ENCODE data around the gene ZNF771. TPM values are rescaled to one million over a fixed set of nuclear protein-coding genes. Genes with fewer than 3 reads are reported as not detected.
"Not testable (repeated sequence)": the region's sequence is repeated elsewhere in the genome, so short reads cannot be mapped to it uniquely, and the experiment has no call there.

ZNF771 gene
- total RNA-seq, 8 experiments from 2014 or later: 1.6 to 6.9 (median 3.7) TPM

DNA sequence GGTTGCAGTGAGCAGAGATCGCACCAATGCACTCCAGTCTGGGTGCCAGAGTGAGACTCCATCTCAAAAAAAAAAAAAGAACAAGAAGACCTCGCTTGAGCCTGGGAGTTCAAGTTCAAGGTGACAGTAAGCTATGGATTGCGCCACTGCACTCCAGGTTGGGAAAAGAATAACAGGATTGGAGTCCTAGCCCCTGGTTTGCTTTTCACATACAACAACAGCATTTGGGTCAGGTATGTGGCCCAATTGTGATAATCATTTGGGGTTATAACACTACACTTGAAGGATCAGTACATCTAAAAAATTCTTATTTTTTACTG lies 41.7 kb downstream of the ZNF771 start:
- in situ Hi-C loops (cut with MboI; ENCODE audit: low pct_unique_long_range_greater_than_20kb in 2 of 9, low sequenced_read_pairs in 9 of 9, unreplicated experiment in 9 of 9): loop anchor here in 5 of 9 experiments (25.0 kb wide), 1 partner anchor 188 kb away; no protein-coding TSS in a partner anchor

GRCh38 chr16:30452709-30453580 lies 45.5 kb downstream of the ZNF771 start:
- H3K27ac ChIP-seq; ATAC-seq (replicated peaks in 6 of 8); H3K4me1 ChIP-seq (replicated peaks in 1 of 2); in situ Hi-C loops (cut with MboI; ENCODE audit: low pct_unique_long_range_greater_than_20kb in 2 of 9, low sequenced_read_pairs in 9 of 9, unreplicated experiment in 9 of 9); H3K4me3 ChIP-seq: not testable (repeated sequence)
- WGBS, 10 experiments: 21 to 77% (median 53%) methylated on average over 2 to 13 of the region's 20 CpGs; no CpG with 5 or more reads in 3 of the 10 experiments

More for the DNA sequence above, 41.7 kb downstream of the ZNF771 start:
- Histone ChIP-seq H3K27ac (no peak overlapping the region), H3K4me1 (replicated peaks in 1 of 2) (peaks cover 12 to 14% of the 10 kb centered on the region in 2 donors), H3K4me3 (no peak overlapping the region)
- 0 to 94% (median 75%) methylated on average over 1 to 3 of the region's 3 CpGs; no CpG with 5 or more reads in 3 of the 10 experiments for WGBS, 10 experiments
- ATAC-seq (replicated peaks in 6 of 8): no peak

- Histone ChIP-seq H3K4me3 (no peak overlapping the region), H3K4me1 (replicated peaks in 1 of 2) (no peaks in the 10 kb centered on the region), H3K27ac (no peak overlapping the region)
- WGBS, 10 experiments: 50 to 100% methylated on average over 1 of the region's 1 CpG; no CpG with 5 or more reads in 8 of the 10 experiments
- in situ Hi-C loops (cut with MboI; ENCODE audit: low pct_unique_long_range_greater_than_20kb in 2 of 9, low sequenced_read_pairs in 9 of 9, unreplicated experiment in 9 of 9): no loop called here
- no peak for ATAC-seq (replicated peaks in 6 of 8)
Measured at GRCh38 chr16:30456302-30456701, 48.9 kb downstream of the ZNF771 start.

DNA sequence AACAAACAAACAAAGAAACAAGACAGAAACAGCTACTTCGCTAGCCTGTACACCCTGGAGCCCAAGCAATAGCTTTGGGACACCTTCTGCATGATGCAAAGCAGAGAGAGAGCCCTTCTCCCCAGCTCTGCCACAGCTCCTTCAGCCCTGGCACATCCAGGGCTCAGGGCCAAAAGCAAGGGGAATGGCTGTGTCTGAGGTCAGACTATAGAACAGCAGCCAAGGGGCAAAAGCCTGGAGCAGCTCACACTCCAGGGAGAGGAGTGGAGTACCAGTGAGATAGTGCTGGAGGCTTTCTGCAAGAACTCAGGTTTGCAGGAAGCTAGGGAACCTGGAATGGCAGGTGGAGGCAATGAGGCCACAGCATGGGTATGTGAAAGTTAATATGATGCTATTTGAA lies 49.9 kb downstream of the ZNF771 start:
- no peak overlapping the region for H3K4me3 ChIP-seq
- no peak for ATAC-seq (replicated peaks in 6 of 8)
- H3K4me1 ChIP-seq (replicated peaks in 1 of 2): no peaks in the 10 kb centered on the region
- in situ Hi-C loops (cut with MboI; ENCODE audit: low pct_unique_long_range_greater_than_20kb in 2 of 9, low sequenced_read_pairs in 9 of 9, unreplicated experiment in 9 of 9): no loop called here
- H3K27ac ChIP-seq: no peak overlapping the region
- WGBS, 10 experiments: 80 to 83% methylated on average over 1 of the region's 1 CpG; no CpG with 5 or more reads in 8 of the 10 experiments

DNA sequence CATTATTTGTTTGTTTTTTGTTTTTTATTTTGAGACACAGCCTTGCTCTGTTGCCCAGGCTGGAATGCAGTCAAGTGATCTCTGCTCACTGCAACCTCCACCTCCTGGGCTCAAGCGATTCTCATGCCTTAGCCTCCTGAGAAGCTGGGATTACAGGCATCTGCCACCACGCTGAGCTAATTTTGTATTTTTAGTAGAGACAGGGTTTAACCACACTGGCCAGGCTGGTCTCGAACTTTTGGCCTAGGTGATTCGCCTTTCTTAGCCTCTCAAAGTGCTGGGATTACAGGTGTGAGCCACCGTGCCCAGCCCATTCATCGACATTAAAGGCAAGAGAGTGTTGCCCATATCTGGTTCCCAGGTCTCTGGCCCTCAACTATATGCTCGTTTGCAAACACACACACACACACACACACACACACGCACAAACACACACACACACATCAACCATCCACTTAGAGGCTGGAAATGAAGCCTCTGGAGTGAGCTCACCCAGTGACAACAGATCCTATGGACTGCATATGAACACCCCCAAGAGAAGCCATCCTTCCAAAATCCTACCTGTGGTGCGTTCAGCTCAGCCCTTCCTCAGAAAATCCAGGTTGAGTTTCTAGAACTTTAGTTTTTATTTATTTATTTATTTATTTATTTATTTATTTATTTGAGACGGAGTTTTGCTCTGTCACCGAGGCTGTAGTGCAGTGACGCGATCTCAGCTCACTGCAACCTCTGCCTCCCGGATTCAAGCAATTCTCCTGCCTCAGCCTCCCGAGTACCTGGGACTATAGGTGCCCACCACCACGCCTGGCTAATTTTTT lies 50.5 kb downstream of the ZNF771 start:
- WGBS, 10 experiments: 30 to 100% (median 80%) methylated on average over 2 to 8 of the region's 16 CpGs; no CpG with 5 or more reads in 2 of the 10 experiments
- in situ Hi-C loops (cut with MboI; ENCODE audit: low pct_unique_long_range_greater_than_20kb in 2 of 9, low sequenced_read_pairs in 9 of 9, unreplicated experiment in 9 of 9): no loop called here
- Histone ChIP-seq H3K27ac (no peak overlapping the region), H3K4me1 (replicated peaks in 1 of 2) (no peaks in the 10 kb centered on the region), H3K4me3 (no peak overlapping the region)
- ATAC-seq (replicated peaks in 6 of 8): no peak

DNA sequence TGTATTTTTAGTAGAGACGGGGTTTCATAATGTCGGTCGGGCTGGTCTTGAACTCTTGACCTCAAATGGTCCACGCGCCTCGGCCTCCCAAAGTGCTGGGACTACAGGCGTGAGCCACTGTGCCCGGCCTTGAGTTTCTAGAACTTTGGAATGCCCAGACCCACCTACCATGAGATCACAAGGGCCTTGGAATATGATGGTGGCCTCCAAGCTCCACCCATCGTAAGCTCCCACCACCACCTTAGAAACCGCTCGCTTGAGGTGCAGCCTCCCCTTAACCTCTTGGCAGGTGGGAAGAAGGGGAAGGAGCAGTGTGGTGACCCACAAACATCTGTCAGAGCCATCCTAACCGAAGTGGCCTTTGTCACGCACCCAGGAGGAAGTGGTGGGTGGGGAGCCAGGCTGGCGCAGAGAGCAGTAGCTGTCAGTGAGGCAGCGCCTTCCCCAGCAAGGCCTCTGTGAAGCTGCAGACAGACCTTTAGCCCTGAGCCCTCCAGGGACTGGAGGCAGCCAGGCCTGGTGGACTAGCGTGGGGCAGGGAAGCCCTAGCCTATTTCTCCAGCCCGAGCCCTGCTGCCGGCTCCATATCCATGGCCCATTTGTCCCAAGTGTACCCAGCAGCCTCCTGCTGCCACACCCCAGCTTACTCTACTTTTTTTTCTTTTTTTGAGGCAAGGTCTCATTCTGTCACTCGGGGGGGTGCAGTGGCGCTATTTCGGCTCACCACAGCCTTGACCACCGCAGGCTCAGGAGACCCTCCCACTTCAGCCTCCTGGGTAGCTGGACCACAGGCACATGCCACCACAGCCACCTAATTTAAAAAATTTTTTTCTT lies 51.4 kb downstream of the ZNF771 start:
- H3K4me1 ChIP-seq (replicated peaks in 1 of 2): no peaks in the 10 kb centered on the region
- no peak for ATAC-seq (replicated peaks in 6 of 8)
- in situ Hi-C loops (cut with MboI; ENCODE audit: low pct_unique_long_range_greater_than_20kb in 2 of 9, low sequenced_read_pairs in 9 of 9, unreplicated experiment in 9 of 9): no loop called here
- WGBS, 10 experiments: 60 to 100% (median 84%) methylated on average over 1 to 12 of the region's 22 CpGs; no CpG with 5 or more reads in 1 of the 10 experiments
- H3K27ac ChIP-seq: no peak overlapping the region
- H3K4me3 ChIP-seq: no peak overlapping the region

DNA sequence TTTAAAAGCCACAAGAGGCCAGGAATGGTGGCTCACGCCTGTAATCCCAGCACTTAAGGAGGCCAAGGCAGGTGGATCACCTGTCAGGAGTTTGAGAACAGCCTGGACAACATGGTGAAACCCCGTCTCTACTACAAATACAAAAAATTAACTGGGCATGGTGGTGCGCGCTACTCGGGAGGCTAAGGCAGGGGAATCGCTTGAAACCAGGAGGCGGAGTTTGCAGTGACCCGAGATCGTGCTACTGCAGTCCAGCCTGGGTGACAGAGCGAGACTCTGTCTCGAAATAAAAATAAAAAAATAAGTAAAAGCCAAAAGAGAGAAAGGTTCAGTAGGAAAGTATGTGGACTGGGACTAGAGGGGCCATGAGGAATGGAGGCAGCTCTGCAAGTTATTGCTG lies 52.0 kb downstream of the ZNF771 start:
- in situ Hi-C loops (cut with MboI; ENCODE audit: low pct_unique_long_range_greater_than_20kb in 2 of 9, low sequenced_read_pairs in 9 of 9, unreplicated experiment in 9 of 9): no loop called here

GRCh38 chr16:30461426-30461825 lies 54.0 kb downstream of the ZNF771 start:
- H3K27ac ChIP-seq; H3K4me3 ChIP-seq; ATAC-seq (replicated peaks in 6 of 8); H3K4me1 ChIP-seq (replicated peaks in 1 of 2); in situ Hi-C loops (cut with MboI; ENCODE audit: low pct_unique_long_range_greater_than_20kb in 2 of 9, low sequenced_read_pairs in 9 of 9, unreplicated experiment in 9 of 9): not testable (repeated sequence)
- WGBS, 10 experiments: 59 to 100% (median 77%) methylated on average over 1 to 5 of the region's 5 CpGs; no CpG with 5 or more reads in 2 of the 10 experiments

More for the DNA sequence above, 52.0 kb downstream of the ZNF771 start:
- H3K4me3 ChIP-seq: no peak overlapping the region
- no peak for ATAC-seq (replicated peaks in 6 of 8)
- WGBS, 10 experiments: 58 to 100% (median 83%) methylated on average over 1 to 11 of the region's 11 CpGs; no CpG with 5 or more reads in 2 of the 10 experiments
- H3K27ac ChIP-seq: no peak overlapping the region
- H3K4me1 ChIP-seq (replicated peaks in 1 of 2): no peaks in the 10 kb centered on the region

DNA sequence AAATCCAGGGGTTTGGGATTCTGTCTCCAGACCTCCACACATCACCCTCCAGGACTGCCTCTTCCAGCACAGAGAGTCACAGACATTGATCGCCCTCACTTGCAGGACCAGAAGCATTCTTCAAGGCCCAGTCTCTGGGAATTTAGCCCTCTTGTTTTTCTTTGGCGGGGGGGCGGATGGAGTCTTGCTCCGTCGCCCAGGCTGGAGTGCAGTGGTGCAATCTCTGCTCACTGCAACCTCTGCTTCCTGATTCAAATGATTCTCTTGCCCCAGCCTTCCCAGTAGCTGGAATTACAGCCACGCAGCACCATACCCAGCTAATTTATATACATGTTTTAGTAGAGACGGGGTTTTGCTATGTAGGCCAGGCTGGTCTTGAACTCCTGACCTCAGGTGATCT lies 56.7 kb downstream of the ZNF771 start:
- whole genome bisulfite sequencing, 10 experiments: 80 to 100% (median 86%) methylated on average over 1 to 7 of the region's 7 CpGs; no CpG with 5 or more reads in 5 of the 10 experiments
- H3K27ac ChIP-seq: no peak overlapping the region
- no peak for ATAC-seq (replicated peaks in 6 of 8)
- no peaks in the 10 kb centered on the region for H3K4me1 ChIP-seq (replicated peaks in 1 of 2)
- no peak overlapping the region for H3K4me3 ChIP-seq
- in situ Hi-C loops (cut with MboI; ENCODE audit: low pct_unique_long_range_greater_than_20kb in 2 of 9, low sequenced_read_pairs in 9 of 9, unreplicated experiment in 9 of 9): no loop called here

Other genes with a start within 250 kb of the ZNF771 start
- gene CORO1A, start 224.0 kb upstream of the ZNF771 start, total RNA-seq: 10 to 100 TPM in 4 of 8 experiments, 1 to 10 TPM in 4; 1.3 to 19.9 (median 9.9) TPM
- gene BOLA2B, start 213.9 kb upstream of the ZNF771 start, total RNA-seq: 100 to 1,000 TPM in 7 of 8 experiments, 10 to 100 TPM in 1; 80.6 to 216 (median 144) TPM
- 10 to 100 TPM in 6 of 8 experiments, 1 to 10 TPM in 2; 6.0 to 28.0 (median 14.3) TPM for gene SLX1A, start 213.7 kb upstream of the ZNF771 start, total RNA-seq
- 10 to 100 TPM in 4 of 8 experiments, 1 to 10 TPM in 4; 4.6 to 21.6 (median 9.3) TPM for gene SULT1A3, start 208.4 kb upstream of the ZNF771 start, total RNA-seq
- gene NPIPB13, start 159.1 kb upstream of the ZNF771 start, total RNA-seq: 1 to 10 TPM in 7 of 8 experiments, under 1 TPM in 1; 0.92 to 9.5 (median 1.9) TPM
- gene CD2BP2, start 52.3 kb upstream of the ZNF771 start, total RNA-seq: 10 to 100 TPM; 36.3 to 60.7 (median 44.6) TPM
- 10 to 100 TPM; 15.4 to 32.3 (median 21.5) TPM for gene TBC1D10B, start 37.1 kb upstream of the ZNF771 start, total RNA-seq
- 1 to 10 TPM in 3 of 8 experiments, not detected in 5; 1.1 to 7.5 (median 3.0) TPM for gene MYL11, start 32.8 kb upstream of the ZNF771 start, total RNA-seq
- gene SEPTIN1, start 25.0 kb upstream of the ZNF771 start, total RNA-seq: 1 to 10 TPM; 1.8 to 8.3 (median 4.1) TPM
- 10 to 100 TPM in 5 of 8 experiments, 1 to 10 TPM in 3; 2.2 to 49.5 (median 18.4) TPM for gene ZNF48, start 12.2 kb upstream of the ZNF771 start, total RNA-seq
- gene DCTPP1, start 22.4 kb downstream of the ZNF771 start, total RNA-seq: 10 to 100 TPM; 16.4 to 50.9 (median 26.7) TPM
- gene SEPHS2, start 38.3 kb downstream of the ZNF771 start, total RNA-seq: 10 to 100 TPM in 7 of 8 experiments, 1 to 10 TPM in 1; 8.3 to 38.0 (median 17.5) TPM
- 1 to 10 TPM in 2 of 8 experiments, under 1 TPM in 6; 0.05 to 1.9 (median 0.52) TPM for gene ITGAL, start 65.1 kb downstream of the ZNF771 start, total RNA-seq
- 10 to 100 TPM; 19.2 to 50.4 (median 36.7) TPM for gene ZNF768, start 119.0 kb downstream of the ZNF771 start, total RNA-seq
- 10 to 100 TPM in 3 of 8 experiments, 1 to 10 TPM in 5; 5.2 to 15.2 (median 8.1) TPM for gene ZNF747, start 127.3 kb downstream of the ZNF771 start, total RNA-seq
- 10 to 100 TPM in 3 of 8 experiments, 1 to 10 TPM in 5; 3.4 to 13.0 (median 9.3) TPM for gene ZNF764, start 150.8 kb downstream of the ZNF771 start, total RNA-seq
- gene ZNF688, start 164.1 kb downstream of the ZNF771 start, total RNA-seq: 10 to 100 TPM in 2 of 8 experiments, 1 to 10 TPM in 6; 4.5 to 13.8 (median 8.0) TPM
- gene ZNF785, start 178.1 kb downstream of the ZNF771 start, total RNA-seq: 10 to 100 TPM in 5 of 8 experiments, 1 to 10 TPM in 3; 4.9 to 15.0 (median 11.2) TPM
- 10 to 100 TPM in 4 of 8 experiments, 1 to 10 TPM in 4; 6.0 to 18.7 (median 10.1) TPM for gene ZNF689, start 202.8 kb downstream of the ZNF771 start, total RNA-seq
- 10 to 100 TPM; 12.4 to 30.7 (median 19.9) TPM for gene PRR14, start 243.4 kb downstream of the ZNF771 start, total RNA-seq

All from motor neuron (in vitro differentiated cells).